ENCODE measurements around the gene PPFIA2.

GRCh38 chr12:81284137-81284536, 475.0 kb downstream of the PPFIA2 start:
- TF ChIP-seq EZH2 (IDR thresholded peaks at IDR 0.05; ENCODE audit: insufficient read depth, low read length), result no peak
- TF ChIP-seq CTCF (IDR thresholded peaks at IDR 0.05; ENCODE audit: insufficient read depth, low read depth, low read length), result no peak

Measured in astrocyte (in vitro differentiated cells and primary cell).